GM23248 (cell line): Measurements from ENCODE around the gene RMND5A. TPM values are rescaled to one million over a fixed set of nuclear protein-coding genes. Genes with fewer than 3 reads are reported as not detected.

Experiments
- DNase-seq: peaks from one replicate; pipeline ENCODE4 v3.0.0-alpha.2; 2015
- H2AFZ ChIP-seq: fragments of 200-600 bp; sonication (generic); 2 replicates; pipeline ENCODE4 v1.6.1; 2016; ENCODE audit warnings: antibody characterized with exemption
- H3F3A ChIP-seq: fragments of 200-600 bp; sonication (generic); 2 replicates; pipeline ENCODE4 v1.6.1; 2016; ENCODE audit warnings: mild to moderate bottlenecking, antibody characterized with exemption, mixed run types; ENCODE audit not compliant: insufficient read depth
- H3K27ac ChIP-seq: fragments of 200-600 bp; sonication (generic); 2 replicates; pipeline ENCODE4 v1.5.1; 2016; ENCODE audit warnings: mild to moderate bottlenecking
- H3K27me3 ChIP-seq: fragments of 200-600 bp; sonication (generic); replicated peaks from 2 replicates; pipeline ENCODE4 v1.6.1; 2016; ENCODE audit warnings: mild to moderate bottlenecking; ENCODE audit not compliant: insufficient read depth
- H3K36me3 ChIP-seq: fragments of 200-600 bp; sonication (generic); 2 replicates; pipeline ENCODE4 v1.6.1; 2016; ENCODE audit warnings: low read depth, mild to moderate bottlenecking
- H3K4me1 ChIP-seq: fragments of 200-600 bp; sonication (generic); 2 replicates; pipeline ENCODE4 v1.6.1; 2016; ENCODE audit warnings: mild to moderate bottlenecking; ENCODE audit not compliant: insufficient read depth
- H3K4me2 ChIP-seq: fragments of 200-600 bp; sonication (generic); one replicate; pipeline ENCODE4 v1.6.1; 2016; ENCODE audit warnings: mild to moderate bottlenecking; ENCODE audit not compliant: unreplicated experiment
- H3K4me3 ChIP-seq: fragments of 200-600 bp; sonication (generic); 2 replicates; pipeline ENCODE4 v1.5.1; 2016; ENCODE audit warnings: mild to moderate bottlenecking
- H3K79me2 ChIP-seq: fragments of 200-600 bp; sonication (generic); 2 replicates; pipeline ENCODE4 v1.6.1; 2016; ENCODE audit warnings: mild to moderate bottlenecking; ENCODE audit not compliant: insufficient read depth
- H3K9ac ChIP-seq: fragments of 200-600 bp; sonication (generic); 2 replicates; pipeline ENCODE4 v1.6.1; 2016; ENCODE audit warnings: mild to moderate bottlenecking
- H3K9me2 ChIP-seq: fragments of 200-600 bp; sonication (generic); 2 replicates; pipeline ENCODE4 v1.6.1; 2016; ENCODE audit warnings: mixed run types, mild to moderate bottlenecking, moderate library complexity; ENCODE audit not compliant: insufficient read depth
- H3K9me3 ChIP-seq: fragments of 200-600 bp; sonication (generic); one replicate; pipeline ENCODE4 v1.6.1; 2017; ENCODE audit warnings: low read depth
- H4K20me1 ChIP-seq: fragments of 200-600 bp; sonication (generic); 2 replicates; pipeline ENCODE4 v1.6.0; 2016; ENCODE audit not compliant: insufficient read depth
- EZH2 ChIP-seq: fragments of 200-600 bp; sonication (generic); IDR thresholded peaks from 2 replicates; pipeline ENCODE4 v1.6.1; 2018; ENCODE audit warnings: antibody characterized with exemption, mild to moderate bottlenecking; ENCODE audit not compliant: insufficient read depth, poor library complexity, severe bottlenecking
- EZH2phosphoT487 ChIP-seq: fragments of 200-600 bp; sonication (generic); IDR thresholded peaks from 2 replicates; pipeline ENCODE4 v1.6.1; 2018; ENCODE audit warnings: antibody characterized with exemption, moderate library complexity, mild to moderate bottlenecking, low read depth; ENCODE audit not compliant: insufficient read depth
- WGBS, 2 experiments: methylation state at CpG; one replicate each; pipeline ENCODE4 v1.1.6; 2015 to 2017; ENCODE audit warnings: low lambda C conversion rate in 2 of 2, low coverage in 1 of 2; ENCODE audit errors: missing lambda C conversion rate in 2 of 2; 5-methylcytosine and 5-hydroxymethylcytosine counted together
- in situ Hi-C: fragments of 300-500 bp; cut with MboI; formaldehyde crosslinking; loops from 2 replicates; pipeline ENCODE4 v1.15.0; 2020
- polyA plus RNA-seq: library from polyadenylated mRNA; unstranded; fragments of >200 nt; fragmentation: Nextera tagmentation; extraction: Ambion mirVana; gene quantifications from 2 replicates; pipeline ENCODE4 v1.2.1, GENCODE V29; 2016
- total RNA-seq: library from RNA; depleted of rRNA; stranded (reverse); fragments of >200 nt; shearing (Covaris generic); gene quantifications from 2 replicates; pipeline ENCODE4 v1.2.3, GENCODE V29; 2014

Gene RMND5A
- total and polyA plus RNA-seq, 2 experiments from 2014 or later, result 6.8 to 21.2 TPM

- Histone ChIP-seq H3K4me3 (no peak overlapping the region), H3K4me1 (no peaks in the 10 kb centered on the region), H3K79me2 (no peaks in the 10 kb centered on the region), H3K9me2 (no peaks in the 10 kb centered on the region), H4K20me1 (no peaks in the 10 kb centered on the region), H3K27me3 (0 out of 2 replicates have a peak, but pooled peaks cover 6% of the 10 kb centered on the region), H3F3A (no peaks in the 10 kb centered on the region), H3K9me3 (no peaks in the 10 kb centered on the region), H3K36me3 (no peaks in the 10 kb centered on the region), H3K27ac (no peak overlapping the region), H2AFZ (no peak overlapping the region), H3K9ac (no peak overlapping the region), H3K4me2 (no peak overlapping the region)
- 38 to 69% methylated on average over 1 of the region's 1 CpG for WGBS, 2 experiments
- DNase-seq, result no peak
- no peak for TF ChIP-seq EZH2
- no peak for TF ChIP-seq EZH2phosphoT487
- in situ Hi-C loops, result no loop called here
Measured at GRCh38 chr2:86673986-86674670, 46.0 kb upstream of the RMND5A start.

DNA sequence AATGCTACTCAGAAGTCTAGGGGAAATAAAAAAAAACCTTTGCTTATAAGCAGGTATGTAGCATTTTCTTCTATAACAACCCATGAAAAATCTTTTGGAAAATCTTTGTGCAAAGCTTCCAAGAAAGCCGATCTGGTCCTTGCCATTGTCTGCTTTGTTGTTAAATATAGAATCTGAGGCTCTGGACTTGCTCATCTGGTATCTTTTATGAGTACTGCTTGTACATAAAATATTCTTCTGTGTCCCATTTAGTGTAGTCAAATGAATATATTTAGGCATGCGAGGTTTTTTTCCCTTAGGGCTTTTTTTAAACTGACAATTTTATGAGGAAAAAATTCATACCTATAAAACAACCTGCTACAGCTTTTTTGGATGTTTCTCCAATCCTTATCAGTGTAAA lies 45.0 kb upstream of the RMND5A start:
- Histone ChIP-seq H3K27me3 (0 out of 2 replicates have a peak, but pooled peaks cover 6% of the 10 kb centered on the region), H3K9me2 (no peaks in the 10 kb centered on the region), H3K79me2 (no peaks in the 10 kb centered on the region), H3K36me3 (no peaks in the 10 kb centered on the region), H3K27ac (no peak overlapping the region), H3K9me3 (no peaks in the 10 kb centered on the region), H3K4me3 (no peak overlapping the region), H2AFZ (no peak overlapping the region), H3K9ac (no peak overlapping the region), H3K4me2 (no peak overlapping the region), H3F3A (no peaks in the 10 kb centered on the region), H3K4me1 (no peaks in the 10 kb centered on the region), H4K20me1 (no peaks in the 10 kb centered on the region)
- in situ Hi-C loops, result no loop called here
- TF ChIP-seq EZH2 (no peak), EZH2phosphoT487 (no peak)
- 2% methylated on average over 2 of the region's 2 CpGs for WGBS, 2 experiments
- no peak for DNase-seq

- H3F3A ChIP-seq, result no peaks in the 10 kb centered on the region
- no peak overlapping the region for H3K4me3 ChIP-seq
- in situ Hi-C loops, result no loop called here
- no peak for DNase-seq
- no peak overlapping the region for H3K4me2 ChIP-seq
- H2AFZ ChIP-seq, result no peak overlapping the region
- H3K9me3 ChIP-seq, result no peaks in the 10 kb centered on the region
- TF ChIP-seq EZH2 (no peak), EZH2phosphoT487 (no peak)
- no peaks in the 10 kb centered on the region for H4K20me1 ChIP-seq
- no peak overlapping the region for H3K9ac ChIP-seq
- H3K9me2 ChIP-seq, result no peaks in the 10 kb centered on the region
- H3K27me3 ChIP-seq, result 0 out of 2 replicates have a peak, but pooled peaks cover 6% of the 10 kb centered on the region
- 27% methylated on average over 3 of the region's 3 CpGs for WGBS, 2 experiments
- H3K79me2 ChIP-seq, result no peaks in the 10 kb centered on the region
- H3K4me1 ChIP-seq, result no peaks in the 10 kb centered on the region
- H3K27ac ChIP-seq, result no peak overlapping the region
- H3K36me3 ChIP-seq, result no peaks in the 10 kb centered on the region
Measured at GRCh38 chr2:86675511-86676015, 44.5 kb upstream of the RMND5A start.

GRCh38 chr2:86677816-86678215 lies 42.3 kb upstream of the RMND5A start:
- H2AFZ ChIP-seq, result no peak overlapping the region
- H3K9me2 ChIP-seq, result no peaks in the 10 kb centered on the region; the same call in 1 of the 2 replicates
- H3K79me2 ChIP-seq, result no peaks in the 10 kb centered on the region
- no peak for TF ChIP-seq EZH2phosphoT487
- no peak for TF ChIP-seq EZH2
- no peak for DNase-seq
- H3K4me2 ChIP-seq, result no peak overlapping the region
- H4K20me1 ChIP-seq, result no peaks in the 10 kb centered on the region
- no peaks in the 10 kb centered on the region for H3K4me1 ChIP-seq
- H3K9ac ChIP-seq, result no peak overlapping the region
- H3K27me3 ChIP-seq, result peaks cover 13% of the 10 kb centered on the region; the same call in 1 of the 2 replicates
- in situ Hi-C loops, result no loop called here
- H3F3A ChIP-seq, result no peaks in the 10 kb centered on the region
- no peak overlapping the region for H3K4me3 ChIP-seq
- H3K9me3 ChIP-seq, result no peaks in the 10 kb centered on the region
- H3K36me3 ChIP-seq, result no peaks in the 10 kb centered on the region
- H3K27ac ChIP-seq, result no peak overlapping the region
